Testis (tissue), 2 donors: ENCODE results near the gene DNER.

Source experiments
- POLR2A ChIP-seq: fragments of 450-650 bp; IDR thresholded peaks from one replicate; pipeline ENCODE4 v1.6.1; 2017; ENCODE audit warnings: antibody characterized with exemption, mild to moderate bottlenecking, moderate library complexity
- TF ChIP-seq, protein P1 (sequence below), 3 experiments: fragments of 450-650 bp in 2 of 3; fragments of 200-600 bp in 1 of 3; sonication (generic) in 1 of 3; IDR thresholded peaks; one replicate each; pipeline ENCODE4 v1.5.1; 2016 to 2019; ENCODE audit warnings: antibody characterized with exemption in 3 of 3, mild to moderate bottlenecking in 2 of 3, moderate library complexity in 1 of 3

DNA sequence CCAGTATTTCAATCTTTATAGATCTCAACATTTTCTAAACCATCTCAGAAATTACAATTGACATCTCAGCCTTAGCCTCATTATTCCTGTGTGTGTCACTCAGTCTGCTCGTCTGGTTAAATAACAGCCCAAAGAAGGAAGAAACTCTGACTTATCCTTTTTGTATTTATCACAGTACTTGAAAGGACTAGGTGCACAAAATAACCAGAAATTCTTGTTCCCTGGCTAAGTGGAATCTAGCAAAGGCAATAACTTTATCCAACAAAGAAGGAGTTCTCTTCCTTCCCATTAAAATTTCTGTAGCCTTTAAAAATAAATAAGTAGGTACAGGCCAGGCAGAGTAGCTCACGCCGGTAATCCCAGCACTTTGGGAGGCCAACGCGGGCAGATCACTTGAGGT is 303.4 kb downstream of the DNER start:
- TF ChIP-seq, protein P1, sequence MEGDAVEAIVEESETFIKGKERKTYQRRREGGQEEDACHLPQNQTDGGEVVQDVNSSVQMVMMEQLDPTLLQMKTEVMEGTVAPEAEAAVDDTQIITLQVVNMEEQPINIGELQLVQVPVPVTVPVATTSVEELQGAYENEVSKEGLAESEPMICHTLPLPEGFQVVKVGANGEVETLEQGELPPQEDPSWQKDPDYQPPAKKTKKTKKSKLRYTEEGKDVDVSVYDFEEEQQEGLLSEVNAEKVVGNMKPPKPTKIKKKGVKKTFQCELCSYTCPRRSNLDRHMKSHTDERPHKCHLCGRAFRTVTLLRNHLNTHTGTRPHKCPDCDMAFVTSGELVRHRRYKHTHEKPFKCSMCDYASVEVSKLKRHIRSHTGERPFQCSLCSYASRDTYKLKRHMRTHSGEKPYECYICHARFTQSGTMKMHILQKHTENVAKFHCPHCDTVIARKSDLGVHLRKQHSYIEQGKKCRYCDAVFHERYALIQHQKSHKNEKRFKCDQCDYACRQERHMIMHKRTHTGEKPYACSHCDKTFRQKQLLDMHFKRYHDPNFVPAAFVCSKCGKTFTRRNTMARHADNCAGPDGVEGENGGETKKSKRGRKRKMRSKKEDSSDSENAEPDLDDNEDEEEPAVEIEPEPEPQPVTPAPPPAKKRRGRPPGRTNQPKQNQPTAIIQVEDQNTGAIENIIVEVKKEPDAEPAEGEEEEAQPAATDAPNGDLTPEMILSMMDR (IDR thresholded peaks at IDR 0.05) = no peak
- no peak for TF ChIP-seq POLR2A
